Measurements from ENCODE around the gene LRRC8D. TPM values are rescaled to one million over a fixed set of nuclear protein-coding genes. Genes with fewer than 3 reads are reported as not detected.

Gene LRRC8D
- polyA plus RNA-seq, 1 donor, result 7.0 TPM

GRCh38 chr1:89894210-89895201 is 73.7 kb downstream of the LRRC8D start:
- no peak for DNase-seq (ENCODE audit: low read depth)

GRCh38 chr1:89896105-89896942 is 75.5 kb downstream of the LRRC8D start:
- no peak for DNase-seq (ENCODE audit: low read depth)

- no peak for DNase-seq (ENCODE audit: low read depth)
Observed at GRCh38 chr1:89897347-89898133, 76.7 kb downstream of the LRRC8D start.

GRCh38 chr1:89898150-89898549 is 77.3 kb downstream of the LRRC8D start:
- no peak for DNase-seq (ENCODE audit: low read depth)

- DNase-seq (ENCODE audit: low read depth), result no peak
Observed at GRCh38 chr1:89898695-89899470, 78.1 kb downstream of the LRRC8D start.

- no peak for DNase-seq (ENCODE audit: low read depth)
Observed at GRCh38 chr1:89900323-89900722, 79.5 kb downstream of the LRRC8D start.

GRCh38 chr1:89900791-89901708 is 80.2 kb downstream of the LRRC8D start:
- DNase-seq (ENCODE audit: low read depth), result no peak

GRCh38 chr1:89901957-89902669 is 81.3 kb downstream of the LRRC8D start:
- DNase-seq (ENCODE audit: low read depth), result no peak

- no peak for DNase-seq (ENCODE audit: low read depth)
Observed at GRCh38 chr1:89903550-89903949, 82.7 kb downstream of the LRRC8D start.

GRCh38 chr1:89904219-89904980 is 83.6 kb downstream of the LRRC8D start:
- DNase-seq (ENCODE audit: low read depth), result no peak

GRCh38 chr1:89905395-89906058 is 84.7 kb downstream of the LRRC8D start:
- no peak for DNase-seq (ENCODE audit: low read depth)

GRCh38 chr1:89906088-89906487 is 85.3 kb downstream of the LRRC8D start:
- DNase-seq (ENCODE audit: low read depth), result no peak

- no peak for DNase-seq (ENCODE audit: low read depth)
Observed at GRCh38 chr1:89907727-89908212, 86.9 kb downstream of the LRRC8D start.

GRCh38 chr1:89908273-89908671 is 87.4 kb downstream of the LRRC8D start:
- DNase-seq (ENCODE audit: low read depth), result no peak

- DNase-seq (ENCODE audit: low read depth), result no peak
Observed at GRCh38 chr1:89908672-89909436, 88.0 kb downstream of the LRRC8D start.

- DNase-seq (ENCODE audit: low read depth), result no peak
Observed at GRCh38 chr1:89910268-89910667, 89.4 kb downstream of the LRRC8D start.

- no peak for DNase-seq (ENCODE audit: low read depth)
Observed at GRCh38 chr1:89910780-89911179, 89.9 kb downstream of the LRRC8D start.
